SK-N-SH (cell line): Measurements from ENCODE around the gene ST8SIA6. TPM values are rescaled to one million over a fixed set of nuclear protein-coding genes. Genes with fewer than 3 reads are reported as not detected.

Source experiments
- CTCF ChIA-PET: fragments of 300-600, 350-600 bp; formaldehyde crosslinking; extraction: SDS; loops from one replicate; lab custom pipeline; 2021; lab: Yijun Ruan, JAX
- POLR2A ChIA-PET: fragments of 350-600 bp; sonication (Branson Sonifier 250); formaldehyde crosslinking; extraction: SDS; loops from one replicate; lab custom pipeline; 2020; ENCODE audit warnings: antibody characterized with exemption, inconsistent platforms; lab: Yijun Ruan, JAX
- DNase-seq: peaks from one replicate; pipeline ENCODE4 v3.0.0; 2012
- H2AFZ ChIP-seq: fragments of 200-600 bp; sonication (generic); 2 replicates; pipeline ENCODE4 v1.8.1; 2016; ENCODE audit warnings: antibody characterized with exemption, mild to moderate bottlenecking, low read depth
- H3F3A ChIP-seq: fragments of 200-600 bp; sonication (generic); replicated peaks from 2 replicates; pipeline ENCODE3; 2016; ENCODE audit warnings: antibody characterized with exemption, mild to moderate bottlenecking; ENCODE audit not compliant: insufficient read depth
- H3K27ac ChIP-seq, 2 experiments: fragments of 200-500 bp in 1 of 2; fragments of 200-600 bp in 1 of 2; sonication (Bioruptor generic) in 1 of 2; sonication (generic), shearing (Covaris generic) in 1 of 2; 2 replicates each; pipeline versions ENCODE4 v1.5.1 to v1.6.1; 2014 to 2016; ENCODE audit warnings: low read depth in 2 of 2, inconsistent platforms in 1 of 2, low read length in 1 of 2, mild to moderate bottlenecking in 1 of 2, mixed read lengths in 1 of 2
- H3K27me3 ChIP-seq: fragments of 200-600 bp; sonication (generic), shearing (Covaris generic); 2 replicates; pipeline ENCODE4 v1.6.1; 2016; ENCODE audit warnings: mixed run types; ENCODE audit not compliant: insufficient read depth
- H3K36me3 ChIP-seq, 2 experiments: fragments of 200-500 bp in 1 of 2; fragments of 200-600 bp in 1 of 2; sonication (Bioruptor generic) in 1 of 2; sonication (generic) in 1 of 2; replicated peaks in 1 of 2; 2 replicates each; pipeline versions ENCODE3 to v1.5.1; 2014 to 2016; ENCODE audit warnings: low read length in 1 of 2, mild to moderate bottlenecking in 1 of 2; ENCODE audit not compliant: insufficient read depth in 2 of 2, control insufficient read depth in 1 of 2
- H3K4me1 ChIP-seq, 2 experiments: fragments of 200-500 bp in 1 of 2; fragments of 200-600 bp in 1 of 2; sonication (Bioruptor generic) in 1 of 2; sonication (generic), shearing (Covaris generic) in 1 of 2; 2 replicates each; pipeline versions ENCODE4 v1.5.1 to v1.6.1; 2014 to 2016; ENCODE audit warnings: low read depth in 1 of 2, low read length in 1 of 2, mixed run types in 1 of 2; ENCODE audit not compliant: insufficient read depth in 2 of 2, control insufficient read depth in 1 of 2
- H3K4me2 ChIP-seq: fragments of 200-600 bp; sonication (generic), shearing (Covaris generic); 2 replicates; pipeline ENCODE4 v1.6.1; 2017; ENCODE audit warnings: mixed run types
- H3K4me3 ChIP-seq, 2 experiments: fragments of 200-500 bp in 1 of 2; fragments of 200-600 bp in 1 of 2; sonication (Bioruptor generic) in 1 of 2; sonication (generic), shearing (Covaris generic) in 1 of 2; 2 replicates each; pipeline versions ENCODE4 v1.5.1 to v1.8.1; 2014 to 2016; ENCODE audit warnings: low read depth in 2 of 2, inconsistent platforms in 1 of 2, low read length in 1 of 2, mild to moderate bottlenecking in 1 of 2, mixed read lengths in 1 of 2, moderate library complexity in 1 of 2
- H3K79me2 ChIP-seq: fragments of 200-600 bp; sonication (generic); 2 replicates; pipeline ENCODE4 v1.8.1; 2017; ENCODE audit warnings: mild to moderate bottlenecking; ENCODE audit not compliant: insufficient read depth
- H3K9ac ChIP-seq: fragments of 200-600 bp; sonication (generic); 2 replicates; pipeline ENCODE4 v1.6.1; 2017; ENCODE audit warnings: mixed run types
- H3K9me2 ChIP-seq: fragments of 200-600 bp; sonication (generic); 2 replicates; pipeline ENCODE4 v1.6.1; 2017; ENCODE audit warnings: mixed run types
- H3K9me3 ChIP-seq: fragments of 200-600 bp; sonication (generic); 2 replicates; pipeline ENCODE4 v1.6.1; 2017; ENCODE audit warnings: mixed run types, mild to moderate bottlenecking, moderate library complexity
- H4K20me1 ChIP-seq: fragments of 200-600 bp; sonication (generic); 2 replicates; pipeline ENCODE4 v1.6.1; 2017; ENCODE audit warnings: mild to moderate bottlenecking, mixed run types; ENCODE audit not compliant: insufficient read depth
- FOSL2 ChIP-seq: IDR thresholded peaks from 2 replicates; pipeline ENCODE4 v1.4.0; 2012; ENCODE audit warnings: low read depth, mild to moderate bottlenecking, moderate library complexity, borderline replicate concordance
- FOXJ3 ChIP-seq: sonication (generic); formaldehyde crosslinking; IDR thresholded peaks from 2 replicates; pipeline ENCODE4 v1.5.1; 2020; ENCODE audit warnings: mild to moderate bottlenecking, missing genetic modification reagents
- GATA2 ChIP-seq: sonication (generic); formaldehyde crosslinking; IDR thresholded peaks from 2 replicates; pipeline ENCODE4 v1.5.0; 2020; ENCODE audit warnings: mild to moderate bottlenecking, missing genetic modification reagents
- JUND ChIP-seq: IDR thresholded peaks from 2 replicates; pipeline ENCODE4 v1.4.0; 2012
- MEF2A ChIP-seq: IDR thresholded peaks from 2 replicates; pipeline ENCODE4 v1.4.0; 2012; ENCODE audit warnings: low read depth, borderline replicate concordance
- MXI1 ChIP-seq: IDR thresholded peaks from 2 replicates; pipeline ENCODE4 v1.6.1; 2012; ENCODE audit warnings: mild to moderate bottlenecking, low read depth, low read length, improper control_type of control experiment
- NRF1 ChIP-seq: IDR thresholded peaks from 2 replicates; pipeline ENCODE4 v1.6.1; 2012; ENCODE audit warnings: low read depth, mild to moderate bottlenecking, low read length
- POLR2AphosphoS5 ChIP-seq: IDR thresholded peaks from 2 replicates; pipeline ENCODE4 v1.6.1; 2012; ENCODE audit warnings: low read depth, low read length
- RAD21 ChIP-seq: IDR thresholded peaks from 2 replicates; pipeline ENCODE4 v1.6.1; 2012; ENCODE audit warnings: mild to moderate bottlenecking, low read length
- RFX5 ChIP-seq: IDR thresholded peaks from 2 replicates; pipeline ENCODE4 v1.6.1; 2012; ENCODE audit warnings: mild to moderate bottlenecking, improper control_type of control experiment, low read length
- SMC3 ChIP-seq: IDR thresholded peaks from 2 replicates; pipeline ENCODE4 v1.6.1; 2012; ENCODE audit warnings: low read depth, low read length, improper control_type of control experiment
- TAF1 ChIP-seq: IDR thresholded peaks from 2 replicates; pipeline ENCODE4 v1.6.1; 2012; ENCODE audit warnings: low read depth, mild to moderate bottlenecking, low read length, moderate library complexity, borderline replicate concordance
- TCF12 ChIP-seq: IDR thresholded peaks from 2 replicates; pipeline ENCODE4 v1.4.0; 2012
- TEAD4 ChIP-seq: IDR thresholded peaks from 2 replicates; pipeline ENCODE4 v1.4.0; 2012; ENCODE audit warnings: mild to moderate bottlenecking, borderline replicate concordance; ENCODE audit not compliant: insufficient read depth
- YY1 ChIP-seq: IDR thresholded peaks from 2 replicates; pipeline ENCODE4 v1.4.0; 2012; ENCODE audit warnings: low read depth, mild to moderate bottlenecking
- WGBS: methylation state at CpG from one replicate; pipeline ENCODE4 v1.1.6; 2017; ENCODE audit warnings: low lambda C conversion rate; 5-methylcytosine and 5-hydroxymethylcytosine counted together
- polyA plus RNA-seq, 3 experiments: library from polyadenylated mRNA; depleted of rRNA; stranded (reverse); fragments of >200 nt; gene quantifications; 2 replicates each; pipeline ENCODE4 v1.2.3, GENCODE V29; 2012
- TF ChIP-seq, protein P1 (sequence below): IDR thresholded peaks from 2 replicates; pipeline ENCODE4 v1.4.0; 2012; ENCODE audit warnings: low read depth
- TF ChIP-seq, protein P2 (sequence below): IDR thresholded peaks from 2 replicates; pipeline ENCODE4; 2012
- TF ChIP-seq, protein P3 (sequence below): IDR thresholded peaks from 2 replicates; pipeline ENCODE4 v1.4.0; 2012; ENCODE audit warnings: low read depth, borderline replicate concordance

Gene ST8SIA6
- polyA plus RNA-seq, 1 of the 3 experiments (the other 2 are of a cell fraction): 0.03 TPM

DNA sequence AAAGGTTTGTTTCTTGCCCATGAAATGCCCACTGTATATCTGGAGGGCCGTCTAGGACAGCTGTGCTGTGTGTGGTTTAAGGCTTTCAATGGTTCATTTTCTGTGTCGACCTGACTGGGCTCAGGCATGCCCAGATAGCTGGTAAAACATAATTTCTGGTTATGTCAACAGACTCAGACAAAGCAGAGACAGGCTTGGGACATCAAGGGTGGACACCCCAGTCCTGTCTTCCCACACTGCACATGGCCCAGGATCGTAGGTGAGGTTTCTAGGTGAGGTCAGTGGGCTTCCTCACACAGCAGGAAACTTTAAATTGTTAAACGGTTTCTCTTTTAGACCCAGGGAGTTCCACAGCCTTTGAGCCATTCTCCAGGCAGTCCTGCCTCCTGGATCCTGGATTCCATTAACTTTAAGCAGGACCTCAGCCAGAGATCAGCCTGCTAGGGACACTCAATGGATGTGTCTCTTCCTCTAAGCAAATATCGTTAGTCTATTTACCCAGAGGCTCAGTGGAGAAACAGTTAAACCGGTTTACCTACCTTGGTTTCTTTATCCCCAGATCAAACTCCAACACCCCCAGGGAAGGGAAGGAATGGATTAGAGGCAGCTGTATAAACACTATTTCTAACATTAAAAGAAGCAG, 66.4 kb downstream of the ST8SIA6 start:
- peaks cover 0 to 5% of the 10 kb centered on the region in 2 experiments; a peak in 1 of 4 replicates for H3K4me1 ChIP-seq
- peak; percentile 27 for DNase-seq
- 36% methylated on average over 5 of the region's 6 CpGs for WGBS
- H3F3A ChIP-seq: no peaks in the 10 kb centered on the region
- no peak overlapping the region for H3K4me3 ChIP-seq
- H3K36me3 ChIP-seq: no peaks in the 10 kb centered on the region
- H2AFZ ChIP-seq: peak overlapping the region; percentile 71; the same call in 1 of the 2 replicates
- H3K9me2 ChIP-seq: no peaks in the 10 kb centered on the region
- H3K27ac ChIP-seq: no peak overlapping the region
- CTCF ChIA-PET: interaction anchor here (2.3 kb wide), 1 partner anchor 12 kb away, joined by 8 read pairs; no protein-coding TSS in a partner anchor
- TF ChIP-seq TCF12 (no peak), RFX5 (no peak), SMC3 (no peak), FOXJ3 (no peak), POLR2AphosphoS5 (no peak), FOSL2 (no peak), MXI1 (no peak), JUND (no peak), RAD21 (no peak), MEF2A (no peak), GATA2 (CRISPR knock-in tag) (no peak), TEAD4 (no peak)
- TF ChIP-seq, protein P1, sequence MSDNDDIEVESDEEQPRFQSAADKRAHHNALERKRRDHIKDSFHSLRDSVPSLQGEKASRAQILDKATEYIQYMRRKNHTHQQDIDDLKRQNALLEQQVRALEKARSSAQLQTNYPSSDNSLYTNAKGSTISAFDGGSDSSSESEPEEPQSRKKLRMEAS: no peak
- TF ChIP-seq, protein P2, sequence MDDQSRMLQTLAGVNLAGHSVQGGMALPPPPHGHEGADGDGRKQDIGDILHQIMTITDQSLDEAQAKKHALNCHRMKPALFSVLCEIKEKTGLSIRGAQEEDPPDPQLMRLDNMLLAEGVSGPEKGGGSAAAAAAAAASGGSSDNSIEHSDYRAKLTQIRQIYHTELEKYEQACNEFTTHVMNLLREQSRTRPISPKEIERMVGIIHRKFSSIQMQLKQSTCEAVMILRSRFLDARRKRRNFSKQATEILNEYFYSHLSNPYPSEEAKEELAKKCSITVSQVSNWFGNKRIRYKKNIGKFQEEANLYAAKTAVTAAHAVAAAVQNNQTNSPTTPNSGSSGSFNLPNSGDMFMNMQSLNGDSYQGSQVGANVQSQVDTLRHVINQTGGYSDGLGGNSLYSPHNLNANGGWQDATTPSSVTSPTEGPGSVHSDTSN: no peak
- H3K79me2 ChIP-seq: no peaks in the 10 kb centered on the region
- H3K4me2 ChIP-seq: no peak overlapping the region
- POLR2A ChIA-PET: no interaction called here
- no peaks in the 10 kb centered on the region for H3K27me3 ChIP-seq
- H3K9me3 ChIP-seq: no peaks in the 10 kb centered on the region
- no peak overlapping the region for H3K9ac ChIP-seq
- H4K20me1 ChIP-seq: no peaks in the 10 kb centered on the region

DNA sequence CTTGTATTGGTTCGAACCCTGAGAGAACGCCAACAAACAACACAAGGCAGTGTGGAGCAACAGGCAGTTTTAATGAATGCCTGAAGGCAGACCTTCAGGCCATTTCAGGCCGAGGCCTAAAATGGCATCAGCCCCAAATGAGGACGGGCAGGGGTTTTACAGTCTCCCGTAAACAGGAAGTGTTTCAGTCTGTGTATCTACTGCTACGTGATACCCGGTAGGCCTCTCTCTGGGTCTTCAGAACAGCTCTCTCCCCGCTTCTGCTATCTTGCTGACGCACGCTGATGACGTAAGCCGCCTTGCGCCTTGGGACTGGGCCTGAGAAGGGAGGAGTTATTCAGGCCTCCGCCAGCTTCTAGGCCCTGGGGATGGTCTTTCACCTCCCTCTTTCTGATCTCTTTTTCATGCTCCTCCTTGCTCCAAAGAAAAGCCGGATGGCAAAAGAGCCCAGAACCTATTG, 67.7 kb downstream of the ST8SIA6 start:
- Histone ChIP-seq H3K79me2 (no peaks in the 10 kb centered on the region), H3K27me3 (no peaks in the 10 kb centered on the region), H3K36me3 (no peaks in the 10 kb centered on the region), H3K27ac (no peak overlapping the region), H2AFZ (no peak overlapping the region), H3K9ac (no peak overlapping the region), H3F3A (no peaks in the 10 kb centered on the region), H3K4me3 (no peak overlapping the region), H4K20me1 (no peaks in the 10 kb centered on the region), H3K4me2 (no peak overlapping the region), H3K9me3 (no peaks in the 10 kb centered on the region), H3K4me1 (peaks cover 0 to 5% of the 10 kb centered on the region in 2 experiments; a peak in 1 of 4 replicates), H3K9me2 (no peaks in the 10 kb centered on the region)
- ChIA-PET POLR2A (no interaction called here), CTCF (interaction anchor here (2.3 kb wide), 1 partner anchor 11 kb away, joined by 8 read pairs; no protein-coding TSS in a partner anchor)
- TF ChIP-seq TAF1 (no peak), NRF1 (no peak), YY1 (no peak)
- TF ChIP-seq, protein P3, sequence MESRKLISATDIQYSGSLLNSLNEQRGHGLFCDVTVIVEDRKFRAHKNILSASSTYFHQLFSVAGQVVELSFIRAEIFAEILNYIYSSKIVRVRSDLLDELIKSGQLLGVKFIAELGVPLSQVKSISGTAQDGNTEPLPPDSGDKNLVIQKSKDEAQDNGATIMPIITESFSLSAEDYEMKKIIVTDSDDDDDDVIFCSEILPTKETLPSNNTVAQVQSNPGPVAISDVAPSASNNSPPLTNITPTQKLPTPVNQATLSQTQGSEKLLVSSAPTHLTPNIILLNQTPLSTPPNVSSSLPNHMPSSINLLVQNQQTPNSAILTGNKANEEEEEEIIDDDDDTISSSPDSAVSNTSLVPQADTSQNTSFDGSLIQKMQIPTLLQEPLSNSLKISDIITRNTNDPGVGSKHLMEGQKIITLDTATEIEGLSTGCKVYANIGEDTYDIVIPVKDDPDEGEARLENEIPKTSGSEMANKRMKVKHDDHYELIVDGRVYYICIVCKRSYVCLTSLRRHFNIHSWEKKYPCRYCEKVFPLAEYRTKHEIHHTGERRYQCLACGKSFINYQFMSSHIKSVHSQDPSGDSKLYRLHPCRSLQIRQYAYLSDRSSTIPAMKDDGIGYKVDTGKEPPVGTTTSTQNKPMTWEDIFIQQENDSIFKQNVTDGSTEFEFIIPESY: no peak
- DNase-seq: no peak
- WGBS: 91% methylated on average over 15 of the region's 15 CpGs
